ENCODE results near the gene HID1. TPM values are rescaled to one million over a fixed set of nuclear protein-coding genes. Genes with fewer than 3 reads are reported as not detected.
A peak's percentile ranks its signal among the peaks of the same experiment; 100 is the strongest.

HID1 gene
- total RNA-seq, 1 donor from 2014 or later = 36.6 TPM

GRCh38 chr17:74960570-74961342 is 11.8 kb downstream of the HID1 start:
- DNase-seq (ENCODE audit: extremely low spot score, unreplicated experiment) = no peak
- Mint-ChIP-seq H3K27me3 (no peaks in the 10 kb centered on the region), H3K4me3 (peak overlapping the region; percentile 55), H3K36me3 (no peaks in the 10 kb centered on the region), H3K27ac (no peak overlapping the region), H3K4me1 (ENCODE audit: unreplicated experiment) (no peaks in the 10 kb centered on the region), H3K9me3 (no peaks in the 10 kb centered on the region)
- peak; percentile 71 for TF ChIP-seq CTCF (conservative IDR thresholded peaks at IDR 0.05)

GRCh38 chr17:74959826-74960515 is 12.6 kb downstream of the HID1 start:
- DNase-seq (ENCODE audit: extremely low spot score, unreplicated experiment) = no peak

GRCh38 chr17:74957935-74958740 is 14.4 kb downstream of the HID1 start:
- H3K27ac Mint-ChIP-seq = no peak overlapping the region
- no peaks in the 10 kb centered on the region for H3K27me3 Mint-ChIP-seq
- no peaks in the 10 kb centered on the region for H3K36me3 Mint-ChIP-seq
- peak; percentile 94 for TF ChIP-seq CTCF (conservative IDR thresholded peaks at IDR 0.05)
- no peak overlapping the region for H3K4me3 Mint-ChIP-seq
- peak; percentile 90 for DNase-seq (ENCODE audit: extremely low spot score, unreplicated experiment)
- H3K4me1 Mint-ChIP-seq (ENCODE audit: unreplicated experiment) = no peaks in the 10 kb centered on the region
- H3K9me3 Mint-ChIP-seq = no peaks in the 10 kb centered on the region

More at GRCh38 chr17:74959826-74960515, 12.6 kb downstream of the HID1 start:
- Mint-ChIP-seq H3K27me3 (no peaks in the 10 kb centered on the region), H3K36me3 (no peaks in the 10 kb centered on the region), H3K4me1 (ENCODE audit: unreplicated experiment) (no peaks in the 10 kb centered on the region), H3K27ac (no peak overlapping the region), H3K9me3 (no peaks in the 10 kb centered on the region), H3K4me3 (no peak overlapping the region)
- no peak for TF ChIP-seq CTCF (conservative IDR thresholded peaks at IDR 0.05)

- H3K36me3 Mint-ChIP-seq = no peaks in the 10 kb centered on the region
- no peak overlapping the region for H3K4me3 Mint-ChIP-seq
- no peak for TF ChIP-seq CTCF (conservative IDR thresholded peaks at IDR 0.05)
- no peaks in the 10 kb centered on the region for H3K4me1 Mint-ChIP-seq (ENCODE audit: unreplicated experiment)
- H3K27ac Mint-ChIP-seq = no peak overlapping the region
- no peaks in the 10 kb centered on the region for H3K9me3 Mint-ChIP-seq
- no peak for DNase-seq (ENCODE audit: extremely low spot score, unreplicated experiment)
- no peaks in the 10 kb centered on the region for H3K27me3 Mint-ChIP-seq
Measured at GRCh38 chr17:74956093-74956492, 16.5 kb downstream of the HID1 start.

GRCh38 chr17:74954665-74955421 is 17.7 kb downstream of the HID1 start:
- no peaks in the 10 kb centered on the region for H3K36me3 Mint-ChIP-seq
- H3K9me3 Mint-ChIP-seq = no peaks in the 10 kb centered on the region
- peak overlapping the region; percentile 29 for H3K27ac Mint-ChIP-seq
- no peaks in the 10 kb centered on the region for H3K4me1 Mint-ChIP-seq (ENCODE audit: unreplicated experiment)
- TF ChIP-seq CTCF (conservative IDR thresholded peaks at IDR 0.05) = no peak
- no peak for DNase-seq (ENCODE audit: extremely low spot score, unreplicated experiment)
- H3K4me3 Mint-ChIP-seq = no peak overlapping the region
- peaks cover 1% of the 10 kb centered on the region for H3K27me3 Mint-ChIP-seq

All from type B pancreatic cell (in vitro differentiated cells).